ENCODE measurements around the gene TBL2.

The TBL2 gene

DNA sequence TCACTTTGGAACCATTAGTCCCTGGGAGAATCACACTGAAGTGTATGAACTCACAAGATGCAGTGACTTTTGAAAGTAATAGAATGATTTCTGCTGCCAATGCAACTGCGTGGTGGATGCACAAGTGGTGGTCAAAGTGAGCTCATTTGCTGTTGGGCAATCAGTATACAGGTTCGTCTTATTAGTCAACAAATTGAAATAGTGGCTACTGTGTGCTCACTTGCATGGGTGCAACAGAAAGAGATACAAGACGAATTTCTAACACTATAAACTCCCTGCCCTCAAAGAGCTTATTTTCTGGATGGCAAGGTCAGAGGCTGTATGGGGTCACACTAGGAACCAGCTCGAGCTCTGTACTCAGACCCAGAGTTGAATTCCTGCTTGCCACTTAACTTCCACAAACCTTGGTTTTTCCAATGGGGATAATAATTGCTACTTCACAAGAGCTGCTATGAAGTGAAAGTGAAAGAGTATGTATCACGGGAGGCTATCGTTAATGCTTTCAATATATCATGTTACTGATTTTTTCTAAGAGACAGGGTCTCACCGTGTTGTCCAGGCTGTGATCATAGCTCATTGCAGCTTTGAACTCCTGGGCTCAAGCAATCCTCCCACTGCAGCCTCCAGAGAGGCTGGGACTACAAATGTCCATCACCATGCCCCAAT is 12.6 kb downstream of the TBL2 start:
- Histone ChIP-seq H3K4me3 (ENCODE audit: low read depth, low read length) (no peak overlapping the region), H3K27ac (ENCODE audit: extremely low read depth, low read depth, low read length) (no peak overlapping the region), H3K9me3 (ENCODE audit: control insufficient read depth, insufficient read depth, low read depth, low read length) (no peaks in the 10 kb centered on the region), H3K4me1 (ENCODE audit: control insufficient read depth, insufficient read depth, low read length) (no peaks in the 10 kb centered on the region), H3K36me3 (ENCODE audit: control insufficient read depth in 2 of 2, insufficient read depth in 1 of 2, low read length in 2 of 2) (peaks cover 4 to 19% of the 10 kb centered on the region in 2 experiments; a peak in 2 of 3 replicates)
- TF ChIP-seq MYNN (tag by site-specific recombination; IDR thresholded peaks at IDR 0.05; ENCODE audit: borderline replicate concordance) = no peak
- TF ChIP-seq ZNF174 (tag by site-specific recombination; IDR thresholded peaks at IDR 0.05) = no peak
- no peak for TF ChIP-seq ZNF184 (tag by site-specific recombination; IDR thresholded peaks at IDR 0.05)
- TF ChIP-seq ZSCAN23 (tag by site-specific recombination; IDR thresholded peaks at IDR 0.05) = no peak
- no peak for TF ChIP-seq ZNF211 (tag by site-specific recombination; IDR thresholded peaks at IDR 0.05; ENCODE audit: low read depth)
- TF ChIP-seq, protein P1, sequence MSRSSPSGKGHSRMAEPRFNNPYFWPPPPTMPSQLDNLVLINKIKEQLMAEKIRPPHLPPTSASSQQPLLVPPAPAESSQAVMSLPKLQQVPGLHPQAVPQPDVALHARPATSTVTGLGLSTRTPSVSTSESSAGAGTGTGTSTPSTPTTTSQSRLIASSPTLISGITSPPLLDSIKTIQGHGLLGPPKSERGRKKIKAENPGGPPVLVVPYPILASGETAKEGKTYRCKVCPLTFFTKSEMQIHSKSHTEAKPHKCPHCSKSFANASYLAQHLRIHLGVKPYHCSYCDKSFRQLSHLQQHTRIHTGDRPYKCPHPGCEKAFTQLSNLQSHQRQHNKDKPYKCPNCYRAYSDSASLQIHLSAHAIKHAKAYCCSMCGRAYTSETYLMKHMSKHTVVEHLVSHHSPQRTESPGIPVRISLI (tag by site-specific recombination; IDR thresholded peaks at IDR 0.05) = no peak
- no peak for TF ChIP-seq ZNF10 (tag by site-specific recombination; IDR thresholded peaks at IDR 0.05)
- TF ChIP-seq, protein P2, sequence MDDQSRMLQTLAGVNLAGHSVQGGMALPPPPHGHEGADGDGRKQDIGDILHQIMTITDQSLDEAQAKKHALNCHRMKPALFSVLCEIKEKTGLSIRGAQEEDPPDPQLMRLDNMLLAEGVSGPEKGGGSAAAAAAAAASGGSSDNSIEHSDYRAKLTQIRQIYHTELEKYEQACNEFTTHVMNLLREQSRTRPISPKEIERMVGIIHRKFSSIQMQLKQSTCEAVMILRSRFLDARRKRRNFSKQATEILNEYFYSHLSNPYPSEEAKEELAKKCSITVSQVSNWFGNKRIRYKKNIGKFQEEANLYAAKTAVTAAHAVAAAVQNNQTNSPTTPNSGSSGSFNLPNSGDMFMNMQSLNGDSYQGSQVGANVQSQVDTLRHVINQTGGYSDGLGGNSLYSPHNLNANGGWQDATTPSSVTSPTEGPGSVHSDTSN (CRISPR knock-in tag; IDR thresholded peaks at IDR 0.05) = no peak
- no peak for TF ChIP-seq ZNF560 (tag by site-specific recombination; IDR thresholded peaks at IDR 0.05; ENCODE audit: borderline replicate concordance)
- no peak for TF ChIP-seq BCL11A (tag by site-specific recombination; IDR thresholded peaks at IDR 0.05; ENCODE audit: low read depth)
- no peak for TF ChIP-seq ZFP69B (tag by site-specific recombination; IDR thresholded peaks at IDR 0.05)
- no peak for TF ChIP-seq ZNF555 (tag by site-specific recombination; conservative IDR thresholded peaks at IDR 0.05)
- TF ChIP-seq ZNF510 (tag by site-specific recombination; IDR thresholded peaks at IDR 0.05; ENCODE audit: insufficient replicate concordance) = no peak
- TF ChIP-seq ZNF19 (tag by site-specific recombination; IDR thresholded peaks at IDR 0.05; ENCODE audit: low read depth) = no peak
- TF ChIP-seq ZNF157 (tag by site-specific recombination; IDR thresholded peaks at IDR 0.05) = no peak
- TF ChIP-seq, protein P3, sequence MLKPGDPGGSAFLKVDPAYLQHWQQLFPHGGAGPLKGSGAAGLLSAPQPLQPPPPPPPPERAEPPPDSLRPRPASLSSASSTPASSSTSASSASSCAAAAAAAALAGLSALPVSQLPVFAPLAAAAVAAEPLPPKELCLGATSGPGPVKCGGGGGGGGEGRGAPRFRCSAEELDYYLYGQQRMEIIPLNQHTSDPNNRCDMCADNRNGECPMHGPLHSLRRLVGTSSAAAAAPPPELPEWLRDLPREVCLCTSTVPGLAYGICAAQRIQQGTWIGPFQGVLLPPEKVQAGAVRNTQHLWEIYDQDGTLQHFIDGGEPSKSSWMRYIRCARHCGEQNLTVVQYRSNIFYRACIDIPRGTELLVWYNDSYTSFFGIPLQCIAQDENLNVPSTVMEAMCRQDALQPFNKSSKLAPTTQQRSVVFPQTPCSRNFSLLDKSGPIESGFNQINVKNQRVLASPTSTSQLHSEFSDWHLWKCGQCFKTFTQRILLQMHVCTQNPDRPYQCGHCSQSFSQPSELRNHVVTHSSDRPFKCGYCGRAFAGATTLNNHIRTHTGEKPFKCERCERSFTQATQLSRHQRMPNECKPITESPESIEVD (tag by site-specific recombination; IDR thresholded peaks at IDR 0.05) = no peak
- no peak for TF ChIP-seq ZFHX2 (tag by site-specific recombination; conservative IDR thresholded peaks at IDR 0.05)
- no peak for TF ChIP-seq ZNF549 (tag by site-specific recombination; IDR thresholded peaks at IDR 0.05)
- no peak for TF ChIP-seq SP2 (tag by site-specific recombination; IDR thresholded peaks at IDR 0.05)
- TF ChIP-seq ZEB2 (tag by site-specific recombination; IDR thresholded peaks at IDR 0.05) = no peak
- CTCF ChIA-PET = interaction anchor here (0.6 to 3.2 kb wide), 3 partner anchors 10 to 160 kb away, joined by 4 to 7 read pairs (median 4); no protein-coding TSS in a partner anchor
- POLR2A ChIA-PET = interaction anchor here (1.2 to 3.1 kb wide), 3 partner anchors 9 to 18 kb away, joined by 4 to 16 read pairs (median 6); partner anchors contain the start of genes BCL7B and TBL2

DNA sequence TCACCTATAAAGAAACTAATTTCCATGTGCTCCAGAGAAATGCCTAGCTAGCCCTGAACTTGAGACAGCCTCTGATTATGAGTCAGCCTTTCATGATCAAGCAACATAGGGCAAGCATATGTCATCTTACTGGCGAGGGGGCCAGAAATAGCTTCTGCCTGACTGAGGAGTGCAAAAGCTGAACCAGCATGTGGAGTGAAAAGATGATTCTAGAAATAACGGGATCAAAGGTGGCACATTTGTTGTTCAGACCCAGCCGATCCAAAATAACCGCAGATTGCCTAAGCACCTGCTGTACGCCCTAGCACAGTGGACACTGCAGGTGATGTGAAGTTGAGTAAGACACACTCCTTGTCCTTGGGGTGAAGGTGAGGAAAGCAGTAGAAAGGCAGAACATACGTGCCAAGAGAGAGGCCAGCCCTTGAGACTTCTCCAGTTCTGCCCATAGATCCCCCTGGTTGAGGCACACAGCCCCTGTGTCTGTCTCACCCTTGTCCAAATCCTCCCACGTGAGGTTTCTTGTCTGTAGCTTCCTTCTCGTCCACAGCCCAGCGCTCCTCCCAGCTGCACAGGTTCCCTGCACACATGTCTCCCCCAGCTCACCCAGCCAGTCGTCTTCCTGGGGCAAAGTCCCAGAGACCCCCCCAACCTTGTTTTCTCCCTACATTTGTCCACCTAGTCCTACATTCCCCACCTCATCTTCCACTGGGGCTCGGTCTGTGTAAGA is 18.1 kb downstream of the TBL2 start:
- Histone ChIP-seq H3K36me3 (ENCODE audit: control insufficient read depth in 2 of 2, insufficient read depth in 1 of 2, low read length in 2 of 2) (peaks cover 0 to 3% of the 10 kb centered on the region in 2 experiments; a peak in 1 of 3 replicates), H3K4me1 (ENCODE audit: control insufficient read depth, insufficient read depth, low read length) (peaks cover 3% of the 10 kb centered on the region; the same call in 1 of the 2 replicates), H3K9me3 (ENCODE audit: control insufficient read depth, insufficient read depth, low read depth, low read length) (no peaks in the 10 kb centered on the region), H3K4me3 (ENCODE audit: low read depth, low read length) (no peak overlapping the region), H3K27ac (ENCODE audit: extremely low read depth, low read depth, low read length) (no peak overlapping the region)
- CTCF ChIA-PET = interaction anchor here (1.1 kb wide), 1 partner anchor 16 kb away, joined by 4 read pairs; no protein-coding TSS in a partner anchor
- POLR2A ChIA-PET = interaction anchor here (0.6 to 1.3 kb wide), 6 partner anchors 8 to 178 kb away, joined by 3 to 9 read pairs (median 4); partner anchors contain the start of genes ABHD11, BAZ1B and TBL2
- TF ChIP-seq ZNF184 (tag by site-specific recombination; IDR thresholded peaks at IDR 0.05) (peak; percentile 57; the same call in 1 of the 2 replicates), ZNF423 (tag by site-specific recombination; IDR thresholded peaks at IDR 0.05) (no peak), PRDM1 (tag by site-specific recombination; IDR thresholded peaks at IDR 0.05) (peak; percentile 53; the same call in 1 of the 2 replicates)
- TF ChIP-seq, protein P4, sequence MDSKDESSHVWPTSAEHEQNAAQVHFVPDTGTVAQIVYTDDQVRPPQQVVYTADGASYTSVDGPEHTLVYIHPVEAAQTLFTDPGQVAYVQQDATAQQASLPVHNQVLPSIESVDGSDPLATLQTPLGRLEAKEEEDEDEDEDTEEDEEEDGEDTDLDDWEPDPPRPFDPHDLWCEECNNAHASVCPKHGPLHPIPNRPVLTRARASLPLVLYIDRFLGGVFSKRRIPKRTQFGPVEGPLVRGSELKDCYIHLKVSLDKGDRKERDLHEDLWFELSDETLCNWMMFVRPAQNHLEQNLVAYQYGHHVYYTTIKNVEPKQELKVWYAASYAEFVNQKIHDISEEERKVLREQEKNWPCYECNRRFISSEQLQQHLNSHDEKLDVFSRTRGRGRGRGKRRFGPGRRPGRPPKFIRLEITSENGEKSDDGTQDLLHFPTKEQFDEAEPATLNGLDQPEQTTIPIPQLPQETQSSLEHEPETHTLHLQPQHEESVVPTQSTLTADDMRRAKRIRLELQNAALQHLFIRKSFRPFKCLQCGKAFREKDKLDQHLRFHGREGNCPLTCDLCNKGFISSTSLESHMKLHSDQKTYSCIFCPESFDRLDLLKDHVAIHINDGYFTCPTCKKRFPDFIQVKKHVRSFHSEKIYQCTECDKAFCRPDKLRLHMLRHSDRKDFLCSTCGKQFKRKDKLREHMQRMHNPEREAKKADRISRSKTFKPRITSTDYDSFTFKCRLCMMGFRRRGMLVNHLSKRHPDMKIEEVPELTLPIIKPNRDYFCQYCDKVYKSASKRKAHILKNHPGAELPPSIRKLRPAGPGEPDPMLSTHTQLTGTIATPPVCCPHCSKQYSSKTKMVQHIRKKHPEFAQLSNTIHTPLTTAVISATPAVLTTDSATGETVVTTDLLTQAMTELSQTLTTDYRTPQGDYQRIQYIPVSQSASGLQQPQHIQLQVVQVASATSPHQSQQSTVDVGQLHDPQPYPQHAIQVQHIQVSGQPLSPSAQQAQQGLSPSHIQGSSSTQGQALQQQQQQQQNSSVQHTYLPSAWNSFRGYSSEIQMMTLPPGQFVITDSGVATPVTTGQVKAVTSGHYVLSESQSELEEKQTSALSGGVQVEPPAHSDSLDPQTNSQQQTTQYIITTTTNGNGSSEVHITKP (tag by site-specific recombination; IDR thresholded peaks at IDR 0.05) = peak; percentile 73
- TF ChIP-seq, protein P5, sequence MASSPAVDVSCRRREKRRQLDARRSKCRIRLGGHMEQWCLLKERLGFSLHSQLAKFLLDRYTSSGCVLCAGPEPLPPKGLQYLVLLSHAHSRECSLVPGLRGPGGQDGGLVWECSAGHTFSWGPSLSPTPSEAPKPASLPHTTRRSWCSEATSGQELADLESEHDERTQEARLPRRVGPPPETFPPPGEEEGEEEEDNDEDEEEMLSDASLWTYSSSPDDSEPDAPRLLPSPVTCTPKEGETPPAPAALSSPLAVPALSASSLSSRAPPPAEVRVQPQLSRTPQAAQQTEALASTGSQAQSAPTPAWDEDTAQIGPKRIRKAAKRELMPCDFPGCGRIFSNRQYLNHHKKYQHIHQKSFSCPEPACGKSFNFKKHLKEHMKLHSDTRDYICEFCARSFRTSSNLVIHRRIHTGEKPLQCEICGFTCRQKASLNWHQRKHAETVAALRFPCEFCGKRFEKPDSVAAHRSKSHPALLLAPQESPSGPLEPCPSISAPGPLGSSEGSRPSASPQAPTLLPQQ (tag by site-specific recombination; IDR thresholded peaks at IDR 0.05) = peak; percentile 34; the same call in 1 of the 2 replicates
